Medulla oblongata (tissue), 1 donor: ENCODE measurements around the gene DCAF10.
"Not testable (repeated sequence)": the region's sequence is repeated elsewhere in the genome, so short reads cannot be mapped to it uniquely, and the experiment has no call there.

Experiments used
- DNase-seq: peaks from one replicate; pipeline ENCODE4 v3.0.0-alpha.2; 2015; ENCODE audit errors: extremely low spot score

The DCAF10 gene

GRCh38 chr9:37870081-37870798 is 69.6 kb downstream of the DCAF10 start:
- no peak for DNase-seq

- no peak for DNase-seq
These were observed 70.2 kb downstream of the DCAF10 start for GRCh38 chr9:37870799-37871176.

- DNase-seq: no peak
These were observed 73.4 kb downstream of the DCAF10 start for GRCh38 chr9:37873955-37874354.

- DNase-seq: no peak
These were observed 75.8 kb downstream of the DCAF10 start for GRCh38 chr9:37876376-37876775.

- no peak for DNase-seq
These were observed 80.4 kb downstream of the DCAF10 start for GRCh38 chr9:37880916-37881479.

- not testable (repeated sequence) for DNase-seq
These were observed 87.5 kb downstream of the DCAF10 start for GRCh38 chr9:37887977-37888583.

GRCh38 chr9:37889536-37889935 is 88.9 kb downstream of the DCAF10 start:
- DNase-seq: no peak

- DNase-seq: not testable (repeated sequence)
These were observed 90.4 kb downstream of the DCAF10 start for GRCh38 chr9:37891042-37891441.

GRCh38 chr9:37892063-37892462 is 91.5 kb downstream of the DCAF10 start:
- no peak for DNase-seq

- DNase-seq: no peak
These were observed 97.1 kb downstream of the DCAF10 start for GRCh38 chr9:37897665-37898064.

GRCh38 chr9:37899041-37899440 is 98.4 kb downstream of the DCAF10 start:
- DNase-seq: no peak

- no peak for DNase-seq
These were observed 101.5 kb downstream of the DCAF10 start for GRCh38 chr9:37902131-37902530.

GRCh38 chr9:37902796-37903646 is 102.4 kb downstream of the DCAF10 start:
- no peak for DNase-seq

- DNase-seq: peak; percentile 94
These were observed 103.2 kb downstream of the DCAF10 start, which contains the start of gene SLC25A51 for GRCh38 chr9:37903647-37904444. TSS of gene SLC25A51 (minus strand) at chr9:37904127. CDS start at chr9:37888550, 15,577 bp downstream.

- DNase-seq: peak; percentile 50
These were observed 104.0 kb downstream of the DCAF10 start for GRCh38 chr9:37904445-37905130.

- no peak for DNase-seq
These were observed 104.5 kb downstream of the DCAF10 start for GRCh38 chr9:37905131-37905505.

GRCh38 chr9:37905776-37906175 is 105.2 kb downstream of the DCAF10 start:
- no peak for DNase-seq

- DNase-seq: no peak
These were observed 106.0 kb downstream of the DCAF10 start for GRCh38 chr9:37906312-37907239.

- DNase-seq: no peak
These were observed 107.7 kb downstream of the DCAF10 start for GRCh38 chr9:37908283-37908682.
